ENCODE results near the gene BSDC1.

DNA sequence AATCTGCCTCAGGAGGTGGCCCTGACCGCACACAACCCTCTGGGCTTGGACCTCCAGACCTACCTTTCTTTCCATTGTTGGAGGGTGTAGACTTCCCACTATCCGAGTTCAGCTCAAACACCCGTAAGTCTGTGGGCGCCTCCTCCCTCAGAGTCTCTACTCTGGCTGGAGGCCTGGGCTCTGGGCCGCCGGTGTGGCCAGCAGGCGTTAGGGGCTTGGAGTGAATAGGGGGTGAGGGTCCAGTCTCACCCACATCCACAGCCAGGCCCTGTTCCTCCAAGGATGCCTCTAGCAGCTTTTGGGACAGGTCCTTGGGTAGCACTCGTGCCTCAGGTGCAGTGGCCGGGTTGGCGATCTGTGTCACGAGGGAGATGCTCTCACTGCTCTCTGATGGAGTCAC, 18.0 kb downstream of the BSDC1 start:
- TF ChIP-seq POLR2A (IDR thresholded peaks at IDR 0.05) = no peak
- TF ChIP-seq, protein P1, sequence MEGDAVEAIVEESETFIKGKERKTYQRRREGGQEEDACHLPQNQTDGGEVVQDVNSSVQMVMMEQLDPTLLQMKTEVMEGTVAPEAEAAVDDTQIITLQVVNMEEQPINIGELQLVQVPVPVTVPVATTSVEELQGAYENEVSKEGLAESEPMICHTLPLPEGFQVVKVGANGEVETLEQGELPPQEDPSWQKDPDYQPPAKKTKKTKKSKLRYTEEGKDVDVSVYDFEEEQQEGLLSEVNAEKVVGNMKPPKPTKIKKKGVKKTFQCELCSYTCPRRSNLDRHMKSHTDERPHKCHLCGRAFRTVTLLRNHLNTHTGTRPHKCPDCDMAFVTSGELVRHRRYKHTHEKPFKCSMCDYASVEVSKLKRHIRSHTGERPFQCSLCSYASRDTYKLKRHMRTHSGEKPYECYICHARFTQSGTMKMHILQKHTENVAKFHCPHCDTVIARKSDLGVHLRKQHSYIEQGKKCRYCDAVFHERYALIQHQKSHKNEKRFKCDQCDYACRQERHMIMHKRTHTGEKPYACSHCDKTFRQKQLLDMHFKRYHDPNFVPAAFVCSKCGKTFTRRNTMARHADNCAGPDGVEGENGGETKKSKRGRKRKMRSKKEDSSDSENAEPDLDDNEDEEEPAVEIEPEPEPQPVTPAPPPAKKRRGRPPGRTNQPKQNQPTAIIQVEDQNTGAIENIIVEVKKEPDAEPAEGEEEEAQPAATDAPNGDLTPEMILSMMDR (IDR thresholded peaks at IDR 0.05) = no peak

Measured in heart left ventricle (tissue), 13 donors.